Coronary artery (tissue), 2 donors: Measurements from ENCODE around the gene TARS3.

Source experiments
- DNase-seq: peaks from one replicate; pipeline ENCODE4 v3.0.0-alpha.2; 2017; ENCODE audit warnings: low spot score
- H3K27ac ChIP-seq, 2 donors: fragments of 200-600 bp; sonication (generic); one replicate each; pipeline ENCODE4 v1.5.1; 2016 to 2019
- H3K4me3 ChIP-seq: fragments of 200-600 bp; sonication (generic); 2 replicates; pipeline ENCODE4 v1.5.1; 2016; ENCODE audit warnings: mild to moderate bottlenecking, moderate library complexity
- TF ChIP-seq, protein P1 (sequence below): fragments of 200-600 bp; sonication (generic); IDR thresholded peaks from one replicate; pipeline ENCODE4 v1.5.1; 2019; ENCODE audit warnings: antibody characterized with exemption

Gene TARS3

DNA sequence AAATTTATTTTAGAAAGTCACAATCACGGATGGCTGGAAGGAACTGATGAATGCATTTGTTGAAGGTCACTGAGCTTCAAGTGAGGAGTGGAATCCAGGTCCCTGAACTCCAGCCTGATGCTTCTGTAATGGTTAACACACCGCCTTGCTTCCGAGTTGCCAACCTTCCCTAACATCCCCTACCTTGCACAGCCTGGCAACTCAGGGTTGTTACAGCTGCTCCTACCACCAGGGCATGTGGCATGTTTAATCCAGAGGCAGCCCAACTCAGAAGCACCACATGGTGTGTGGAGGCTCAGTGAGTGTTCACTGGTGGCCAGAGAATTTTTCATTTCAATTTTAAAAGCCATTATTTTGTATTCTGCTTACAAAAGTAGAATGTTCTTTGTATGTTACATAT, 77.0 kb downstream of the TARS3 start:
- Histone ChIP-seq H3K4me3 (no peak overlapping the region), H3K27ac (no peak overlapping the region)
- TF ChIP-seq, protein P1, sequence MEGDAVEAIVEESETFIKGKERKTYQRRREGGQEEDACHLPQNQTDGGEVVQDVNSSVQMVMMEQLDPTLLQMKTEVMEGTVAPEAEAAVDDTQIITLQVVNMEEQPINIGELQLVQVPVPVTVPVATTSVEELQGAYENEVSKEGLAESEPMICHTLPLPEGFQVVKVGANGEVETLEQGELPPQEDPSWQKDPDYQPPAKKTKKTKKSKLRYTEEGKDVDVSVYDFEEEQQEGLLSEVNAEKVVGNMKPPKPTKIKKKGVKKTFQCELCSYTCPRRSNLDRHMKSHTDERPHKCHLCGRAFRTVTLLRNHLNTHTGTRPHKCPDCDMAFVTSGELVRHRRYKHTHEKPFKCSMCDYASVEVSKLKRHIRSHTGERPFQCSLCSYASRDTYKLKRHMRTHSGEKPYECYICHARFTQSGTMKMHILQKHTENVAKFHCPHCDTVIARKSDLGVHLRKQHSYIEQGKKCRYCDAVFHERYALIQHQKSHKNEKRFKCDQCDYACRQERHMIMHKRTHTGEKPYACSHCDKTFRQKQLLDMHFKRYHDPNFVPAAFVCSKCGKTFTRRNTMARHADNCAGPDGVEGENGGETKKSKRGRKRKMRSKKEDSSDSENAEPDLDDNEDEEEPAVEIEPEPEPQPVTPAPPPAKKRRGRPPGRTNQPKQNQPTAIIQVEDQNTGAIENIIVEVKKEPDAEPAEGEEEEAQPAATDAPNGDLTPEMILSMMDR: no peak
- no peak for DNase-seq

DNA sequence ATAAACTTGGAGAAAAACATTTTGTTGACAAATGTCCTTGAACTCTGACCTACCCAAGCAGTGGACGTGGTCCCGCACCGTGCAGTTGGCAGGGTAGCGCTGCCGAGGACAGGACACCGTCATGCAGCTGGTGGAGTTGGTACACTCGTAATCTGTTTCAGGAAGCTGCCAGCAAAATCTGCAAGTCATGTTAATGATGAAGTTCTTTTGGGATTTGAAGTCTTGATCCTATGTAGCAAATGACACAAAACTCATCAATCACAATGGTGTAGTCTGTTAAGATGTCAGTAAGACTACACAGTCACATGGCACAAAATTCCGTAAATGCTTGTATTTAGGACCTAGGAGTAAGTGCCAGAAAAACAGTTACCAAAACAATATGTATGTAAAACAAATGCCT, 77.6 kb downstream of the TARS3 start:
- TF ChIP-seq, protein P1: no peak
- no peak overlapping the region for H3K4me3 ChIP-seq
- no peak for DNase-seq
- no peak overlapping the region for H3K27ac ChIP-seq

DNA sequence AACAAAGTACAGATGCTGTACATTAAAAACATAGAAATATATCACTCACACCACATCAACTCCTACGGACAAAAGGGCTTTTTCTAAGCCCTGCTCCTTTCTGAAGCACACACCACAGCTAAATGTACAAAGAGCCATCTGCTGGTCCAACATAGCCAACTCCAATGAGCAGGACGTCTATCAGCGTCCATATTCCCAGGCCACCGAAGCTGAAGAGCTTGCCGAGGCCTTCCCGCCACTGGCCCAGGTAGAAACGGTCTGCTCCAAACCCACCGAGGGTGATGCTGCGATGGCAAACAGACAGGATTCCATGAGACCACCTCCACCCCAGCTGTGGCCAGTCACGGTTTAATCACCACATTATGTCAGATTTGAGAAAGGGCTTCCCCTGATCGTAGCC, 81.9 kb downstream of the TARS3 start:
- Histone ChIP-seq H3K27ac (peak overlapping the region in 1 of 2 donors; percentile 16), H3K4me3 (no peak overlapping the region)
- DNase-seq: no peak
- TF ChIP-seq, protein P1: no peak

DNA sequence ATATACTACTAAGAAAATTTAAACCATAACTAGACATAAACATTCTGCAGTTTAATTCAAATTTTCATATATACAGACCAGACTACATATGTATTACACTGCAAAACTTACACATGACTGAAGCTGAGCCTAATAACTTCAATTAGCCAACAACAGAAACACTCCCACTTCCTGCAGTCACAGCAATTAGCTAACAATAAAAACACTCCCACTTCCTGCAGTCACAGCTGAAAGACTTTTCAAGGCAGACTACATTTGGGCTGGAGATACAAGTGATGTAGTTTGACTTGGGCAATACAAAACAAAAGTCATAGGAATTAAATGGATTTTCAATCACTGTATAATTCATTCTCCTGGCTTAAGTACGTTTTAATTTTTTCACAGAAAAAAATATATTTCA, 82.4 kb downstream of the TARS3 start:
- TF ChIP-seq, protein P1: no peak
- Histone ChIP-seq H3K27ac (no peak overlapping the region), H3K4me3 (no peak overlapping the region)
- no peak for DNase-seq

DNA sequence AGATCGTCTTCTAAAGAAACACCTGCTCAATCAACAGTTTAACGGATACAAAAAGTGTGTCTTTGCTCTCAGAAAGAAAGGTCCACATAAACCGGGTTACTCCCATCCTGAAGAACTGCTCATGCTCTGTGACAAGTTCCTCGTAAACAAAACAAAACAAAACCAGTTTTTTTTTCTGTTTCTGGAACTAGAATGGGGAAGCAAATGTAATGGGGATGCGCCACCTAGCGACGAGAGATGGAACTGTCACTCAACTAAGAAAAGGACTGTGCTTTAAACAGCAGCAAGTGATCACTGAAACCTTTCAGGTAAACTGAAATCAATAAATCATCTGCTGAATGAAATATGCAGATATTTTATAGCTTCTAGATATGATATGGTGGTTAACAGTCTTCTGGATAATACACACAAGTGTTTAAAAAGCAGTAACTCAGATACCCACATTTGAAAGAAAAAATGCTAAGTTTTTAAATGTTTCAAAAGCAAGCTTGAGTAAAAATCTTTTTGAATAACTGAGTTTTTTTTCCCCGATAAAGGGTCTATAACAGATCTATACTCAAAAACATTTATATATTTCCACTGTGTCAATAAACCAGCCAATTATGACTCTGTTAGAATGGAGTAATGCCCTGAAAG, 83.0 kb downstream of the TARS3 start:
- H3K27ac ChIP-seq: peak overlapping the region in 1 of 2 donors; percentile 14
- TF ChIP-seq, protein P1: peak; percentile 77
- H3K4me3 ChIP-seq: no peak overlapping the region
- no peak for DNase-seq

DNA sequence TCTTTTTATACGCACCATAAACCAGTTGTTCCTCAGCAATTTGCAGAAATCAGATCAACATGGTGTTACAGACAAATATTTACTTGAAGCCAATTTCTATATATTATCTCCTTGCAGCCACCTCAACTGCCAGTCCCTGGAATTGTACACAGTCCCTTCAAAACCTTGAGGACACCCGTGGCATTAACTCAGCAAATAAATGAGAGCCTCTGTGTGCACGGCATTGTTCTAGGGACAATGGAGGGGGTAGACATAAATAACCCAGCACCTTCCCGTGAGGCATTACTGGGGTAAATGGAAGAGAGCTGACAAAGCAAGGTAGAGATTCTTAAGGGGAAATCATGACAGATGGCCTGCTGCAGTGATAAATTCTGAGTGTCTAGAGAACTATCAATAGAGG, 84.6 kb downstream of the TARS3 start:
- Histone ChIP-seq H3K27ac (no peak overlapping the region), H3K4me3 (no peak overlapping the region)
- DNase-seq: no peak
- TF ChIP-seq, protein P1: no peak

DNA sequence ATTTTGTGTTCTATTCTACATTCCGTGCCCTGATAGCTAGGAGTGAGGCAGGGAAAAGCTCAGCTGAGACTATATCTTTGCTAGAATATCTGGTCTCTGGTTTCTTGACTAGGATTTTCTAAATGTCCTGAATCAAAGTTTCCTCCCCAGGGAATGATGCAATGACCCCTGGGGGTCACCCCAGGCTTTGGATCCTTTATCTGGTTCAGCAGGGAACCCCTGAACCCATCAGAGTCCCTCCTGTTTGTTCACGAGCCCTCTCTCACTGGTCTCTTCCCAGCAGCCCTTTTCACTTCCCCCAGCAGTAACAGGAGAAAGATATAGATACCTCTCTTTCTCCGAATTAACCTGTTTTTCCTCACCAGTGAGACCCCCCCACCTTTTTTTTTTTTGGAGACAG, 86.4 kb downstream of the TARS3 start:
- TF ChIP-seq, protein P1: no peak
- H3K27ac ChIP-seq: no peak overlapping the region
- no peak for DNase-seq
- H3K4me3 ChIP-seq: no peak overlapping the region
